ENCODE data around the gene MED27.
A peak's percentile ranks its signal among the peaks of the same experiment; 100 is the strongest.
"Not testable (repeated sequence)": the region's sequence is repeated elsewhere in the genome, so short reads cannot be mapped to it uniquely, and the experiment has no call there.

MED27 gene

DNA sequence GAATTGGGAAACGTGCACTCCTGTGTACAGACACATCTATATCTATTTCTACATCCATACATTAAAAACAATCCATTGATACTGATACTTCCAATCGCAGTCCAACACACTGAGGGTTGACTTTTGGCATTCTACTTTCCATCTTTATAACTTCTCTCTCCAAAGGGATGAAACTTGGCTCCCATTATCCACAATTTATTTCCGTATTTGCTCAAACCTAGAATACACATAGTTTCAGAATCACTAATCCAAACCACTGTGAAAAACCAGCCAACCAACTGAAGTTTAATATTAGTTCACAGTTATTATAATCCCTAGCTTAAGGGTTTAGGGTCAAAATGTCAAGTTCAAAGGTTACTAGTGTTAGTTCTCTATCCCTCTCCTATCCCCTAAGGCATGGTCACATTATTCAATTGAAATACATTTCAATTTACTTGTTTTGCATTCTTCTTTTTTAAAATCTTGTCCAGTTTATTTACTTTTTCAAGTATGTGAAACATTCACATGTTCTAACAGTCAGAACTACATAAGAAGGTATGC, 156.5 kb downstream of the MED27 start:
- no peak for DNase-seq (ENCODE audit: low read depth, low spot score)

DNA sequence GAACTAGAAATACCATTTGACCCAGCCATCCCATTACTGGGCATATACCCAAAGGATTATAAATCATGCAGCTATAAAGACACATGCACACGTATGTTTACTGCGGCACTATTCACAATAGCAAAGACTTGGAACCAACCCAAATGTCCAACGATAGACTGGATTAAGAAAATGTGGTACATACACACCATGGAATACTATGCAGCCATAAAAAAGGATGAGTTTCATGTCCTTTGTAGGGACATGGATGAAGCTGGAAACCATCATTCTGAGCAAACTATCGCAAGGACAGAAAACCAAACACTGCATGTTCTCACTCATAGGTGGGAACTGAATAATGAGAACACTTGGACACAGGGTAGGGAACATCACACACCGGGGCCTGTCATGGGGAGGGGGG, 158.0 kb downstream of the MED27 start:
- DNase-seq (ENCODE audit: low read depth, low spot score): not testable (repeated sequence)

DNA sequence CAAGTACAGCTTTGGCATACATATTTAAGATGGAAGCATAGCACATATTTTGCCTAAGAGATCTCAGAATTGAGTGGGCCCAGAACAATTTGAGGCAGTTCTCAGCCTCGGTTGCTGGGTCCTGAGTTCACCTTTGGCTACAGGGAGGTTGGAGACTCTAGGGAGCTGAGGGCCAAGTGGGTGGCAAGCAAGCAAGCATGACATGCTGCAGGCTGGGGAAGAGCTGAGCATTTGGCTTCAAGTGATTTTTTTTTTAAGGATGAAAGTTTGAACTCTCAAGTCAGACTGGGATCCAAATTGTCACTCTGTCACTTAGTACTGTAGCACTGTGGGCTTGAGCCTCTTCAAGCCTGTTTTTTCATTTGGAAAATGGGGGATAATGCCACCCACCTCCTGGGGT, 160.5 kb downstream of the MED27 start:
- DNase-seq (ENCODE audit: low read depth, low spot score): no peak

DNA sequence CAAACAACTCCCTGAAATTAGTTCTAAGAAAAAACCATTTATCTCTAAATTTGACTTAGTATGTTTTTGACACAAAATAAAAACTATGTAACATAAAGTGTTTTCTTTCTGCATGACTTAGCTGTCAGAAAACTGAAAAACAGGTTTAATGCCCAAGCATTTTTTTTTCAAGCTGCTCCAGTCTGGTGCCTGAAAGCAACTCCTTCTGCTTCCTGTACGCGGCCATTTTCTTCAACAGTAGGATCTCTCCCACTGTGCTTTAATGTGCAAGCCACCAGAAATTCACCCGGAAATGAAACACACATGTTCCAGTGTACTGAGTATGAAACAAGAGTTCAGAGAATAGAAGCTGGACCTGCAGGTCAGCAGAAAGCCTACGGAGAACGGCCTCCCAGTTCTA, 161.2 kb downstream of the MED27 start:
- DNase-seq (ENCODE audit: low read depth, low spot score): no peak

DNA sequence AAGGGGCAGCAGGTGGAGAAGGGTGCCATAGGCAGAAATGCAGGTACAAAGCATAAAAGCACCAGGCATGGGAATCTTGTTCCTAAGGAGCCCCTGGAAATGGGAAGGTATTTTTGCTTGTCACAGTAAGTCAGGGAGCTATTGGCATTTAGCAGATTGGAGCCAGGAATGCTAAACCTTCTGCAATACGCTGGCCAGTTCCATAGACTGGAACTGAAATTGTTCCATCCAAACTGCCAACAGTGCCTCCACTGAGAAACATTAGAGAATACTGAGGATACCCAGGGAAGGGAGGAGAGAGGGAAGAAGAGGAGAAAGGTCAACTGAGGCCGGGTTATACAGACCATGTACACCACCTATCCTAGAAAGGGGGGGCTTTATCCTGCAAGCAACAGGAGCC, 162.7 kb downstream of the MED27 start:
- DNase-seq (ENCODE audit: low read depth, low spot score): no peak

DNA sequence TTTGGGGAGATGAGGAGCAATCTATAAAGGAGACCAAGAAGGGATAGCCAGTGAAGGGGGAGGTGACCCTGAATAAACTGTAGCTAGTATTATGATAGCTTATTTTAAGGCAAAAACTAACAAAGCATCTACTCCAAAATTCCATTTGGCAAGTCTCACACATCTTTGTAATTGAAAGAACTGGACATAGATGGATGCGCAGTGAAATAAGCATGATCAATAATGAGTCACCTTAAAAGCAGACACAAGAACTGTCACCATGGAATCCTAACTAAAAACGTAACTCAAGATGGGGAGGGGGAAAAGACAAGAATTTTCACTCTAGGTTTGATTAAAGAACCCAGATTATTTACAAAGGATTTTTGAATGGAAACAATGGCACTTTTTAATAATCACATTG, 164.5 kb downstream of the MED27 start:
- peak; percentile 20 for DNase-seq (ENCODE audit: low read depth, low spot score)

DNA sequence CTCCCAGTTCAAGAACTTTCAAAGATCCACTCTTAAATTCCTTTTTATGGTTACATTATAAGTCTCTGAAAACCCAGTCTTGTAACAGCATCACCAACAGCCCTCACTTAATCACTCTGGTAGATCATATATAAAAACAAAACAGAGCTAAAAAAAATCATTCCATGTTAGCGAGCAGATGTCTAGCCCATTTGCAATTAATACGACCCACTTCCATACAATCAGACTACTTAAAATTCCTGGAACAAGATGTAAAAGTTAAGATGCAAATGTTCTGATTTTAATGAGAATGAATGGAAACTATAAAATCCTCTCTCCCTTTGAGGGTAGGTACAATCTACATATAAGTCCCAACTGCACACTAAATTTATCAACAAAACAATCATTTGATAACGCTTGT, 167.0 kb downstream of the MED27 start:
- no peak for DNase-seq (ENCODE audit: low read depth, low spot score)

DNA sequence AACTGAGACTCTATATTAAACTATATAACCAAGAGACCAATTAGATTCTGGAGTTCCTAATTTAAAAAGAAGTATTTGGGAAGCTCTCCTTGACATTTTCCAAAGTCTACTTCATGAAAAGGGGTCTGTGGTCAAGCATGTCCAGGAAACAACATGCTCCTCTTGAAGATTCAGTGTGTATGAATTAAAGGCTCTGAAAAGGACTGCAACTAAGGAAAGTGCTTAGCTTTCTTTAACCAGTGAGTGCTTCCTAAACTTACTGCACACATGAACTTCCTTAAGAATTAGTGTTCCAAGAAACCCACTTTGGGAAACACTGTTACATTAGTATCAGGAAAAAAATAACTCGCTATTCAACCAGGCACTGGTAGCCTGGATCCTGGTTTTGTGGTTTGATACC, 167.6 kb downstream of the MED27 start:
- DNase-seq (ENCODE audit: low read depth, low spot score): no peak

DNA sequence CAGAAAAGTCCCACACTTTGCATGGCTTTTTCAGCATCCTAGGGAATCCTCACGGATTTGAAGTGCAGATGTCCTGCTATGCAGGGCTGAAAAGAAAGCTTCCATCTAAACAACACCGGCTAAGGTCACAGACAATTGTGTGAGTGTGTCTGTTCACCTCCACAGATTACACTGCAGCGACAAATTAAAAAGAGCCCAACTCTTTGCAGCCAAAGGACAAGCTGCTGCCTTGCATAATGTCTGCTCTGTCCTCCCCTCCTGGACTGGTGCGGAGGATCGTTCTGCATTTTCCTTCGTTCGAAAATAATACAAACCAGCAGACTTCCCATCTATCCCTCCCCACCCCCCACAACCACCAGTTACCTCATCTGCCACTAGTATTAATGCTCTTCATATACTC, 169.1 kb downstream of the MED27 start:
- no peak for DNase-seq (ENCODE audit: low read depth, low spot score)

DNA sequence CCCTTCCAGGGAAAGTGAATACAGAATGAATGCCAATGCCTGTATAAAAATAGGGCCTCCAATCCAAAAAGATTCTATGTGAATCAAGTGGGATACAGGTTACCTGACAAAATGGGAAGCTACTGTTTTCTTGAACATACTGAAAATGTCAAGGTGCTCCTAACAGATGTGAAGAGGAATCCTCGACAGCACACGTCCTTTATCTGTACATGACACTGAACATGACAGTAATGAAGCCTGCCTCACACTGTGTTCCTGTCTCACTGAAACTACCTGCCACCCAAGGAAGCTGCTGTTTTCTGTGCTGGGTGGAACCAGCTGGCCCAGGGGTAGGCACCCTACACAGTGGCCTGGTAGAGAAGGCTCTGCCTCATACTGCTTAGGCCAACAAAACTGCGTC, 174.5 kb downstream of the MED27 start:
- DNase-seq (ENCODE audit: low read depth, low spot score): no peak

DNA sequence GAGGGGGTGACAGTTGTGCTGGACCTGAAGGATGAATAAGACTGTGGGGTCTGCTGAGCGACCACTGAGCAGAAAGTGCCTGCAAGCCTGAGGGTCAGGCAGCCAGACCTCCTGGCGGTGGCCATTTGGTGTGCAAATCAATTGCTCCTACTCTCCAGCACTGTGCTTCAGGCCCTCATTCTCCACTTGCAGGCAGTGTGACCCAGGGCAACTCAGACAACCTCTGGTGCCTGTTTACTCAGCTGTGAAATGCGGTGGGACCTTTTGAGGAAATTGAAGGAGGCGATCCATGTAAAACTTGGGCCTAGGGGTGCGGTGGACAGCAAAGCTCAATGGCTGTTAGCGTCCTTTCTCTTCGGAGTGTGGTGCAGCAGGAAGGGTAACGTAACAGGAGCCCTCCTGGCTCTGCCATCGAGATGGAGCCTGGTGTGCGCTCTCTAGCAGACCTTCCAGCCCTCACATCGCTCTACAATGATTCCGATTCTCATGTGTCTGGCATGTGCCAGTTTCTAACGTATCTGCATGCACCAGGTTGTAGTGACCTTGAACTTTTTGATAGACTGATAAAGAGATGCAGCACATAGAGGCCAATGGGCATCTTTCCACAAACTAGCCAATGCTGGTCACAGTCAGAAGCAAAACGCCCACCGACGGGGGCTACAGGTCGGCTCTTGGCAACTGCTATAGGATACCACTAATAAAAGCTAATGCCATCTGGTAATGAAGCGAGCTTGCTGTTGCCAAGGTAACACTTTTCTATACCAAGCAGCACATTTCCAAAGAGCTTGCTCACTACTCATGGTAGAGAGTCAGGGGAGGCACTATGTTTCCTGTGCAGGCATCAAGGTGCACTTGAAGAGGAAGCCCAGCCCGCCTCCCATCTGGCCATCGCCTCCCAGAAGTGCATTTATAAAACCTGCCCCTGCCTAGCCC, 180.1 kb downstream of the MED27 start:
- no peak for DNase-seq (ENCODE audit: low read depth, low spot score)

DNA sequence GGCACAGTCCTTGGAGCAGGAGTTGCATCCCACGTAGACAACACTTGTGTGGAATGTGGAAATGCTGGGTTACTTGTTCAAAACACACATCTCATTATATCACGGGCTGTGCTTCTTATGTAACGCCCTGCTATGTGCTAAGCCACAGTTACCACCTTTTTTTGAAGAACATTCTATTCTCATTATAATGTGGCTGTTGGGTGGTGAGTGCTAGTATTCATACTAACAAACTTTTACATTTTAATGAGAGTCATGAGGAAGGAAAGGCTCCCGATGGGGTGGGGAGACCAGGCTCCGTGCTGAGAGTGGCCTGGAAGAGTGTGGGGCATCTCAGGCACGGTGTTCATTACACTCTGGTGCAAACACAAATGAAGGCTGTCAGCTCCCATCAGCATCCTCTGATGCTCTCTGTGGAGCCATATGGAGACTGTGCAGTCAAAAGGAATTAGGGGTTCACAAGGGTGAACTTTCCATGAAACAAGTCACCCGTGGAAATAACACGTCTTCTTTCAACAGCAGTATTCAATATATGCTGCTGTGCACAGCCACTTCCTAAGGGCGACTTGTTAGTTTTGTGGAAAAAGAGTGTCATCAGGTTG, 186.7 kb downstream of the MED27 start:
- DNase-seq (ENCODE audit: low read depth, low spot score): peak; percentile 23

DNA sequence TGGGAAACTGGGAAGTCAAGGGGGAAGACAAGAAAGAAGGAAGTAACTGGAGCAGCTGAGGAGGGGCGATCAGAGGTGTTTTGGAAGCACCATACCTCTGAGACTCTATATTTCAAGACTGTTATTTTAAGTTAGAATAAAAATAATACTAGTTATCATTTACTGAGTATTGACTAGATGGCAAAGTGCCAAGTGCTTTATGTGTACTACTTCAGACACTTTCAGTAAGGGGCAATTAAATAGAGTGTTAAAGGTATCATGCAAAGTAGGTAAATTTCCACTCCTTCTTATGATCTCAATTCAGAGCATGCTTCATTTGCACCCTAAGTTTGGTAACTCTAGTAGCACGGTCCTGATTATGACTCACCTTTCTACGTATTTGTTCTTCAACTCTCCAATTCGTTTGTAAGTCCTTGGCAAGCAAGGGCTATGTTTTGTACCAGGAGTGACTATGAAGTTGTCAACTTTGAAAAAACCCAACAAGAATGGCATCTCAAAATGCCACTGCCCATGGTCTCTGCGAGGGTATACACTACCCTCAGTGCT, 187.4 kb downstream of the MED27 start:
- peak; percentile 56 for DNase-seq (ENCODE audit: low read depth, low spot score)

DNA sequence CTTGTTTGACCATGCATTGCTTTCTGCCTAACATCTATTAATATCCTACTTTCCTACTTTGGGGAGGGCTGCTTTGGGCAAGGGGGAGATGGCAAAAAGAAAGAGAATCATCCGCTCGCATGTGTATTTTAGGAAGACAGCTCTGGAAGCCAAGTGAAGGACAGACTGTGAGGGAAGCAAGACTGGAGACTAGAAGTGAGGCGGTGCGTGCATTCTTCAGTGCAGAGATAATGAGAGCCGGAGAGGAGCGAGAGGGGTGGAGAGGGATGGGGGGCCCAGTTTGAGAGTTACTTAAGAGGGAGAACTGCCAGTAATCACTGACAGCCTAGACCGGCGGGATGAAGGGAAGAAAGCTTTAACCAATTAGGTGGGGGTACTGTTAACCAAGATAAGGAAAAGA, 188.1 kb downstream of the MED27 start:
- DNase-seq (ENCODE audit: low read depth, low spot score): no peak

DNA sequence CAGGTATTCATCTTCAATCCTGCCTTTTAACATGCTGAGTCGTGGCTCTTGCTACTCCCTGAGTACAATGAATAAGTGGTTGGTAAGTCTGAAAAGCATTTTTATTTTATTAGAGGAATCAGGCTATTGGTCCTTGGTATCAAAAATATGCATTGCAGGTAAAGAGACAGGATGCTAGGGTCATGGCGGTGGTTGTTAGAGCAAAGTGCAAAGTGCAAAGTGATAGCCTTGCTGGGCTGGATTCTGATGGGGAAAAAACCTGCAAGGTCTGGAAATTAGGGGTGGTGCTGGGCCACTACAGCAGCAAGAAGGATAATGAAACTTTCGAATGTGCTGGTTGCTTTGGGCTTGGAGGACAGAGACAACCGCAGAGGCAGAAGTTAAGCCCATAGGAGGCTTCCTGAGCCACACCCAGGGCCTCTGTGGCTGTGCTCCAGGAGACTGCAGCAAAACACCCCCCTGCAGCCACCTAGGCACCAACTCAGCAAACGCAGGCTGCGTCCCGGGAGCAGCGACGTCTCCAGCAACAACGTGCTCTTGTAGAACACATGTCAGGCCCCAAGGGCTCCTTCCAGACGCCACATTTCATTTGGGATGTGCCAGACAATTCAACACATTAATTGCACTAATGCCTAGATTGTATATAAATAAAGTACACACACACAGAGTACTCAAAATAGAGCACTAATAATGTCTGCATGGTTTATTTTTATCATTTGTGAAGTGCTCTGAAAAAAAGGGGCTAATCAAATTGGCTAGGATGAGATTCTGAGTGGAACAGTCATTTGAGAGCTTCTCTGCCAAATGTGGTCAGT, 190.0 kb downstream of the MED27 start:
- DNase-seq (ENCODE audit: low read depth, low spot score): no peak

DNA sequence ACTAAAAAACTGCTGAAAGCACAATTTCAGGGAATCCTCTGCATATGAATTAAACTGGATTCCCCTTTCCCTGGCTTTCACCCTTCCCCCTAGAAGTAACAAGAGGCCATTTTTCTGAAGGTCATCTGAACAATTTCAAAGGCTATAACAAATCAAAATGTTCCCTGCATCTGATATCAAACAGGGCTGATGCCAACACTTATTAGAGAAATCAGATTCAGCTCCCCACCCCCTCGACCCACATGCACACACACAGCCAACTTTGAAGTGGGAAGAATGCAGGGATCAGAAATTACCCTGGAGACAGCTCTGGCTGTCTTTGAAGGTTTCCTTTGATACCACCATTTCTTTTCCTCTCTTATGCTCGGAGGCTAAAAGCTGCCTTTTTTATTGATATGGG, 190.7 kb downstream of the MED27 start:
- DNase-seq (ENCODE audit: low read depth, low spot score): no peak

DNA sequence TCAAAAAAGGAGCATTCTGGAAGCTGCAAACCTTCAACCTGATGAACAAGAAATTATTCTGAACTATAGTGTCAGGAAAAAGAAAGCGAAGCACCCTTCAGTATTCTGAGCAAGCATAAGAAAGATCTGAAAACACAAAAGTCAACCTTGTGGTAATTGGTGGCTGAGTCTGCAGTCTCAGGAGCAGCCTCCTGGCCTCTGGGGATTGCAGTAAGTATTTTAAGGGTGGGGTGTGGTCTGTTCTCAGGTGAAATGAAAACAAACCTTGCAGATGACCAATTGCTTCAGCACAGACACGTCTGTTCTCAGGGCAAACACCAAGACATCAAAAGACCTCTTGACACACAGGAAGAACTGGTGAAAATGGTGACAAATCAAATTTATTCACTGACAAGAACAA, 192.0 kb downstream of the MED27 start:
- DNase-seq (ENCODE audit: low read depth, low spot score): no peak

DNA sequence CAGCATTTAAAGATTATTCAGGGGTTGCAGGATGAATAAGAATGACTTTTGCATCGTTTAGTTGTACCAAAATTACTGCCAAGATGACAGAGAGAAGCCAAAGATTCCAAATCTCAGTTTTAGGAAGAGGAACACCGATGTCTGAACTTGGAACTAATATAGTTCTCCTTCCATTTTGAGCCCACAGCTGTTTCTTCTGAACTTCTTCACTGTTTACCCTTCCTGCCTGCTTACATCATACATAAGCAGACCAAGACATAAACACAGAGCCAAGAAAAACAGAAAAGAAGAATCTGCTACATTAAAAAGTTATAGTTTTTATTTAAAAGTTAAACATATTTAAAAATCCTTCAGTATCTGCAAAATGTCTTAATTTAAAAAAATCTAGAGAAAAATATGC, 192.8 kb downstream of the MED27 start:
- no peak for DNase-seq (ENCODE audit: low read depth, low spot score)

DNA sequence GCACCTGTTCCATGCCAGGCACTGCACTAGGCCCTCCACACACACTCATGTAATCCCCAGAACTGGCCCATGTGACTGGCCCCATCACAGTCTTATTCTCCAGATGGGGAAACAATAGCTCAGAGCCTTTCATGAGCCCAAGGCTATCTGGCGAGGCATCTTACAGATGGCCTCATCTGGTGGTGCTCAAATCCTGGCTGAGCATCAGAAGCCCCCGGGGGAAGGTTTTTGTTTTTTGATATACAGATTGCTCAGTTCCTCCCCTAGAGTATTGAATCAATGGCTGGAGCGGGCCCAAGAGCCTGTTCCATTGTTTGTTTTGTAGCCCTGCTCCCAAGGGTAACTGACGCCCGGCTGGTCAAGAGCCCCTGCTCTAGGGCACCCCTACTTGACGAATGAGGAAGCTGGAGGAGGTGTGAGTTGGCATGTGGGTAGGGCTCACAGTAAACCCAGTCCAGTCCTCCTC, 194.5 kb downstream of the MED27 start:
- DNase-seq (ENCODE audit: low read depth, low spot score): no peak

DNA sequence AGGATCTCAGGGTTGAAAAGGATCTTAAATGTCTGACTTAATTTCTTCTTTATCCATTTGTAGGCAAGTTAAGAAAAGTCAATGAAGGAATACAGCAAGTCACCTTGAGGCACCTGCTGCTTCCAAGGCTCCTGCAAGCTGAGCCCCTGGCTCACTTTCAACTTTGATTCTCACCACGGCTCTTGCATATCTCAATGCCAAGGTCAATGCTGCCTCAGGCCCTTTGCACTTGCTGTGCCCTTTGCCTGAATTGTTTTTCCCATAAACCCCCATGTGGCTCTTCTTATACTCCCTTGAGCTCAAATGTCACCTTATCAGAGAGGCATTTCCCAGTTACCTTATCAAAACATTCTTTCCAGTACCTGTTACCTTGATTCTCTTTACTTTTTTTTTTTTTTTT, 195.4 kb downstream of the MED27 start:
- DNase-seq (ENCODE audit: low read depth, low spot score): no peak

DNA sequence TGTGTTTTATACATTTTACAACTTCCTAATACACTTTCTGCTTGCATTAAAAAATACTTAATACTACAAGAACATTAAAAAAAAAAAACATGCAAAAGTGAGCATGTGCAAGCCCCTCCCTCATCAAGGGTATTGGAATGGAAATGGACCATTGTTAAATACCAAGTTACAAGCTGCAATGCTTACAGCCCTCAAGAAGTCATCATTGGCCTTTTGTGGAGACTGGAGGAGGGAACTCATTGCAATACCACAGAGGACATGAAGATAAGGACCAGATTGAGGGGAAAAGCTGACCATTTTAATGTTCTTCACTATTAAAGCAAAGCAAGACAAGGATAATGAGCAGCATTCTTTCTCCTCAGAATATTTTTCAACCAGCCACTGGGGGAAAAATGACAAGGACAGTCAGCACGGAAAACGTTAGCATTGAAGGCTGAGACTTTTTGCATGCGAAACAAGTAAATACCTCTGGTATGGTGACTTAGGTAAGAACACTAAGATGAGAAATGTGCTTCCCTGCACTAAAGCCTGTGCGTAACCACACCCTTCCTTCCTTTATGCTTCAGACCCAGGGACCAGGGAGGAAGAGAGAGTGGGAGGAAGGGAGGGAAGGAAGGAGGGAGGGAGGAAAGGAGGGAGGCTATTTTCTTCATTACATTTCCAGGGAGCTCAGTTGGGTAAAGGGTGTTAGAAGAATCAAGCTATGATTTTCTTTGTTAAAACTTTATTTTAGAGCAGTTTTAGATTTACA, 198.7 kb downstream of the MED27 start:
- DNase-seq (ENCODE audit: low read depth, low spot score): no peak

Measured in astrocyte of the hippocampus (primary cell).